Chondrocyte (in vitro differentiated cells): ENCODE results near the gene DSCAML1. TPM values are rescaled to one million over a fixed set of nuclear protein-coding genes. Genes with fewer than 3 reads are reported as not detected.

ENCODE experiments used
- DNase-seq: peaks from one replicate; pipeline ENCODE4 v3.0.0; 2021; ENCODE audit warnings: mixed read lengths, low spot score
- H3K27ac Mint-ChIP-seq: one replicate; pipeline ENCODE4 v1.8.0; 2021; ENCODE audit warnings: mild to moderate bottlenecking, moderate library complexity, mixed read lengths; ENCODE audit not compliant: unreplicated experiment
- H3K27me3 Mint-ChIP-seq: 2 replicates; pipeline ENCODE4 v1.8.0; 2021; ENCODE audit warnings: low read depth, mixed read lengths
- H3K36me3 Mint-ChIP-seq: 2 replicates; pipeline ENCODE4 v1.8.0; 2021; ENCODE audit warnings: low read depth, mixed read lengths
- H3K4me1 Mint-ChIP-seq: 2 replicates; pipeline ENCODE4 v1.8.0; 2021; ENCODE audit warnings: low read depth, mild to moderate bottlenecking, mixed read lengths
- H3K4me3 Mint-ChIP-seq: one replicate; pipeline ENCODE4 v1.8.0; 2021; ENCODE audit warnings: mild to moderate bottlenecking, moderate library complexity, mixed read lengths; ENCODE audit not compliant: unreplicated experiment
- H3K9me3 Mint-ChIP-seq: 2 replicates; pipeline ENCODE4 v1.8.0; 2021; ENCODE audit warnings: low read depth, mixed read lengths
- total RNA-seq: library from RNA; stranded (reverse); gene quantifications from 3 replicates; pipeline ENCODE4 v1.2.1, GENCODE V29; 2021
- TF ChIP-seq, protein P1 (sequence below): fragments of 200-600 bp; sonication (generic); IDR thresholded peaks from 2 replicates; pipeline ENCODE4 v1.5.0; 2021; ENCODE audit warnings: antibody characterized with exemption, mild to moderate bottlenecking, moderate library complexity

DSCAML1 gene
- total RNA-seq, 1 donor from 2014 or later = not detected

DNA sequence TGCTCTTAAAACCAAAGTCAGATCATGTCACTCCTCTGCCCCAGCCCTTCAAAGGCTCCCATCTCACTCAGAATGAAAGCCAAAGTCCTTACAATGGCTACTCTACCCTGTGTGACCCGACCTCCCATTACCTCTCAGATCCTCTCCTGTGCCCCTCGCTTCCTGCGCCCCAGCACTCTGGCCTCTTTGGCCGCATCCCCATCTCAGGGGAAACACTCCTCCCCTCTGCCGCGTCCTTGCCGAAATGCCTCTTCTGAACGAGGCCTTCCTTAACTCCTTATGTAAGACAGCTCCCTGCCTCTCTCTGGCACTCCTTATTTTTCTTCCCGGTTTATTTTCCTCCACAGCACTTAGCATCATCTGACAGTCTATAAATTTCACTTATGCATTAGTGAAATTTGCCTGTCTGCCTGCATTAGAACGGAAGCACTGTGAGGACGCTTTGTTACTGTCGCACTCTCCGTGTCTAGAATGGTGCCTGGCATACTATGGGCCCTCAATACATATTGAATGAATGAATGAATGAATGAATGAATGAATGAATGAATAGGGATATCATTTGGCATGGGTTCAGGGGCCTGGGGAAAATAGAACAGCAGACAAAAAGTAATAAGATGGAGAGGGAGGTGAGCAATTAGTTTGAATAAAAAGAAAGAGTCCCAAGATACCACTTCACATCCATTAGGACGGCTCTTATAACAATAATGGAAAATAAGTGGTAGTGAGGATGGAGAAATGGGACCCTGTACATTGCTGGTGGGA is 331.6 kb downstream of the DSCAML1 start:
- Mint-ChIP-seq H3K36me3 (no peaks in the 10 kb centered on the region), H3K4me1 (no peaks in the 10 kb centered on the region), H3K27ac (no peak overlapping the region), H3K27me3 (peaks cover 43% of the 10 kb centered on the region), H3K4me3 (no peak overlapping the region), H3K9me3 (no peaks in the 10 kb centered on the region)
- DNase-seq = no peak
- TF ChIP-seq, protein P1, sequence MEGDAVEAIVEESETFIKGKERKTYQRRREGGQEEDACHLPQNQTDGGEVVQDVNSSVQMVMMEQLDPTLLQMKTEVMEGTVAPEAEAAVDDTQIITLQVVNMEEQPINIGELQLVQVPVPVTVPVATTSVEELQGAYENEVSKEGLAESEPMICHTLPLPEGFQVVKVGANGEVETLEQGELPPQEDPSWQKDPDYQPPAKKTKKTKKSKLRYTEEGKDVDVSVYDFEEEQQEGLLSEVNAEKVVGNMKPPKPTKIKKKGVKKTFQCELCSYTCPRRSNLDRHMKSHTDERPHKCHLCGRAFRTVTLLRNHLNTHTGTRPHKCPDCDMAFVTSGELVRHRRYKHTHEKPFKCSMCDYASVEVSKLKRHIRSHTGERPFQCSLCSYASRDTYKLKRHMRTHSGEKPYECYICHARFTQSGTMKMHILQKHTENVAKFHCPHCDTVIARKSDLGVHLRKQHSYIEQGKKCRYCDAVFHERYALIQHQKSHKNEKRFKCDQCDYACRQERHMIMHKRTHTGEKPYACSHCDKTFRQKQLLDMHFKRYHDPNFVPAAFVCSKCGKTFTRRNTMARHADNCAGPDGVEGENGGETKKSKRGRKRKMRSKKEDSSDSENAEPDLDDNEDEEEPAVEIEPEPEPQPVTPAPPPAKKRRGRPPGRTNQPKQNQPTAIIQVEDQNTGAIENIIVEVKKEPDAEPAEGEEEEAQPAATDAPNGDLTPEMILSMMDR = no peak

DNA sequence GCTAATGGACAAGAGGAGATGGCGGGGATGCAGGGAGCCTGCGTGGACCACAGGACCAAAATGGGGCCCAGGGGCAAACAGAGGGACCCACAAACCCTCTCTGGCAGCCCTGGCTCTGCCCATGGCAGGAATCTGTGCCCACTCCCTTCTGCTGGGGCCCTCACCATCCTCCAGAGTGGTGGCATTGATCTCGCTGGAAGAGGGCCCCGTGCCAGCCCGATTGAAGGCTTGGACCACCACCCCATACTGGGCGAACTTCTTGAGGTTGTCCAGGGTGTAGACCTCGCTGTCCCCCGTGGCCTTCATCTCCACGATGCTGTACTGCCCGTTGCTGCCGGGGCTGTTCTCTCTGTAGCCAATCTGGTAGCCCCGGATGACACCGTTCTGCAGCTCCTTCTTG is 332.2 kb downstream of the DSCAML1 start:
- H3K4me3 Mint-ChIP-seq = no peak overlapping the region
- no peaks in the 10 kb centered on the region for H3K4me1 Mint-ChIP-seq
- TF ChIP-seq, protein P1 = no peak
- H3K27ac Mint-ChIP-seq = no peak overlapping the region
- H3K27me3 Mint-ChIP-seq = peaks cover 42% of the 10 kb centered on the region
- no peaks in the 10 kb centered on the region for H3K9me3 Mint-ChIP-seq
- no peaks in the 10 kb centered on the region for H3K36me3 Mint-ChIP-seq
- DNase-seq = no peak

DNA sequence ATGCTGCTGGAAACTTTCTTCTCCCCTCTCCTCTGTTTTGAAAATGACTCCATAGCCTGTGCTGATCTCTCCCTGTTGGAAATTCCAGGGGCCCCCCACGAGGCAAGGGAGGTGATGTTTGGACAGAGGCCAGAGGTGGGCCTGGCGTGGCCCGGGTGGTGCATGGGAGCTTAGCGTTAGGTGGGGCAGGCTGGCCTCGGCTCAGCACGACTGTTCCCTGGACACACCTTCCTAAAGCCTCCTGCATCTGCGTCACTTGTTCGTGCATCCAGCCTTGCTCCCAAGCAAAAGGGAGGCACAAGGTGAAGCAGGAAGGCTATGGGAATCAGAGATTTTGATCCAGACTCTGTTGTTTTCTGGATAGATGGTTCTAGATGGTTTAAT is 334.2 kb downstream of the DSCAML1 start:
- H3K27me3 Mint-ChIP-seq = peaks cover 33% of the 10 kb centered on the region
- H3K4me1 Mint-ChIP-seq = no peaks in the 10 kb centered on the region
- H3K36me3 Mint-ChIP-seq = no peaks in the 10 kb centered on the region
- H3K27ac Mint-ChIP-seq = no peak overlapping the region
- no peak for DNase-seq
- TF ChIP-seq, protein P1 = no peak
- H3K9me3 Mint-ChIP-seq = no peaks in the 10 kb centered on the region
- H3K4me3 Mint-ChIP-seq = no peak overlapping the region

DNA sequence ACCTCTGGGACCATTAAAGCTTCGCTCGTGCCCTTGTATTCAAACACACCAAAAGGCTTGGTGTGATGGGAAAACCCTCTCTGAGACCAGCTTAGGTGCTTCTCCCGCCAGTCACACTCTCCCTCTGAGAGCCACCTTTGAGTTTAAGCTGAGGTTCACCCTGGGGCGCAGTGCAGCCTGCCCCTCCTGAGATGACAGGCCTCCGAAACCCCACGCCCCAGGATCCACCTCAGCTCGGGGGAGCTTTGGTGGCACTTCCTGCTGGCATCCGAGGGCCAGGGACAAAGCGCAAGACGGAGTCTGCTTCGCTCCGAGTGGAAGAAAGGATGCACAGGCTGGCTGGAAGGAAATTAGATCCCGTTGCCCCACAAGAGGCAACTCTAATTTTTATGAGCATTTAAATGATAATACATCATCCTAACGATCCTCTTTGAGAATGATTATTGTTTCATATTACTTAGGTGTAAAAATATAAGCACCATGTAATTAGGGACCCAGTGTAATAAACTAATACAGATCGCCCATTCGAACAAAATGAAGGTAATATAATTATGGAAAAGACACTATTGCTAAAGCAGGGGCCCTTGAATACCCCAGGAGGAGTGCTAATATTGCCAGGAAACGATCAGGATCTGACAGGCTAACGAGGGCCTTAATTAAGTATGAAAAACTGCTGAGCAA is 334.7 kb downstream of the DSCAML1 start:
- H3K4me3 Mint-ChIP-seq = no peak overlapping the region
- TF ChIP-seq, protein P1 = no peak
- H3K27ac Mint-ChIP-seq = no peak overlapping the region
- no peaks in the 10 kb centered on the region for H3K4me1 Mint-ChIP-seq
- DNase-seq = no peak
- H3K9me3 Mint-ChIP-seq = no peaks in the 10 kb centered on the region
- H3K27me3 Mint-ChIP-seq = peaks cover 29% of the 10 kb centered on the region
- H3K36me3 Mint-ChIP-seq = no peaks in the 10 kb centered on the region

DNA sequence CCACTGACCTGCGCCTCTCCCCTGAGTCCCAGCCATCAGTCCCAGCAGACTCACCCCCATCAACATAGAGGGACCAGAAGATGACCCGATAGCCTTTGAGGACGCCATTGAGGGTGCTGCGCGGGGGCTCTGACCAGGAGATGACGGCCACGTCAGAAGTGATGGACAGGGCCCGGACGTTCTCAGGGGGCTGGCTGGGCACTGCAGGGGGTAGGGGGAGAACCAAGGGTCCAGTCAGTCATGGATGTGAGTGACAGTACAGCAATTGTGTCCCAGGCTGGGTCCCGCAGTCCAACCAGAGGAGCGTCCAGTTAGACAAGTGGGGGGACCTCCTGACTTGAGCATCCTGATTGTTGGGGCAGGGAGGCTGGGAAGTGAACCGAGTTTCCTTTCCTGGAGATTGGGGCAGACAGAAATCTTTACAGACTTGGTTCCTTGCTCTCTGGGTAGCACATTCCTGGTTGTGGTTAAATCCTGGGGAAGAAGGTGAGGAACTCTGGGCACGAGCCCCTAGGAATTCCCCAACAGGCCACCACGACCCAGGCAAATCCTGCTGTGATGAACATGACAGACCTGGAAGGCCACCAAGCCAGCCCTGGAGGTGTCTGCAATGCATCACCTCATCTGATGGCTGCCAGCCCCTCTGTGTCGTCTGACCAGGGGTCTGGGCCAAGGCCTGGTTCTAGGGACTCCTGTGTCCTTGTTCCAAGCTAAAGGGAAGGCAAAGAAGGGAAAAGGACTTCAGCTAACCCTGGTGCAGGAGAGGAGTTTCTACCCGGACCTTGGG is 335.4 kb downstream of the DSCAML1 start:
- TF ChIP-seq, protein P1 = no peak
- Mint-ChIP-seq H3K27me3 (peaks cover 29% of the 10 kb centered on the region), H3K9me3 (no peaks in the 10 kb centered on the region), H3K4me3 (no peak overlapping the region), H3K36me3 (no peaks in the 10 kb centered on the region), H3K27ac (no peak overlapping the region), H3K4me1 (no peaks in the 10 kb centered on the region)
- no peak for DNase-seq
